Right lobe of liver (tissue), 6 donors: ENCODE measurements around the gene BFSP1. TPM values are rescaled to one million over a fixed set of nuclear protein-coding genes. Genes with fewer than 3 reads are reported as not detected.
A peak's percentile ranks its signal among the peaks of the same experiment; 100 is the strongest.

ENCODE experiments used
- ATAC-seq, 4 donors: fragments of 200-7000 bp; cut with Tn5 transposase; one replicate each; pipeline ENCODE4 v1.9.1; 2020; ENCODE audit warnings: mild to moderate bottlenecking in 4 of 4, moderate library complexity in 4 of 4
- DNase-seq, 3 donors: peaks; one replicate each; pipeline ENCODE4 v3.0.0-alpha.2; 2020
- H3K27ac ChIP-seq, 3 donors: fragments of 200-600 bp; one replicate each; pipeline ENCODE4 v1.8.0; 2022
- H3K27me3 ChIP-seq, 2 donors: fragments of 200-600 bp; one replicate each; pipeline ENCODE4 v1.8.0; 2022
- H3K36me3 ChIP-seq, 4 donors: fragments of 200-600 bp; sonication (generic) in 1 of 4; one replicate each; pipeline versions ENCODE4 v1.5.1 to v1.8.0; 2017 to 2022; ENCODE audit warnings: control low read depth in 1 of 4
- H3K4me1 ChIP-seq, 4 donors: fragments of 200-600 bp; sonication (generic) in 1 of 4; one replicate each; pipeline versions ENCODE4 v1.5.1 to v1.8.0; 2017 to 2022; ENCODE audit warnings: control low read depth in 1 of 4
- H3K4me3 ChIP-seq, 3 donors: fragments of 200-600 bp; one replicate each; pipeline ENCODE4 v1.8.0; 2022
- H3K9me3 ChIP-seq, 4 donors: fragments of 200-600 bp; sonication (generic) in 1 of 4; one replicate each; pipeline versions ENCODE4 v1.5.1 to v1.8.0; 2017 to 2022; ENCODE audit warnings: control low read depth in 1 of 4
- CTCF ChIP-seq, 4 donors: fragments of 200-600 bp in 3 of 4; fragments of 450-650 bp in 1 of 4; IDR thresholded peaks; one replicate each; pipeline versions ENCODE4 v1.5.1 to v1.8.0; 2016 to 2022; ENCODE audit warnings: antibody characterized with exemption in 4 of 4, mild to moderate bottlenecking in 2 of 4
- POLR2A ChIP-seq: fragments of 450-650 bp; IDR thresholded peaks from one replicate; pipeline ENCODE4 v1.6.1; 2017; ENCODE audit warnings: antibody characterized with exemption, mild to moderate bottlenecking
- WGBS: methylation state at CpG from one replicate; pipeline ENCODE4 v1.1.6; 2018; ENCODE audit warnings: low coverage, low lambda C conversion rate; ENCODE audit not compliant: insufficient coverage; ENCODE audit errors: missing lambda C conversion rate; 5-methylcytosine and 5-hydroxymethylcytosine counted together
- intact Hi-C, 2 donors: fragments of 100-400 bp; cut with DNase I; formaldehyde crosslinking; loops; one replicate each; pipeline versions ENCODE4 v1.11.2 to v1.14.1; 2022
- total RNA-seq, 6 experiments: library from RNA; depleted of rRNA in 2 of 6; stranded (reverse); fragments of >200 nt in 2 of 6; fragmentation: NEBNext Ultra II Directional in 3 of 6; extraction: Animal tissue kit (Norgen Biotek cat#: 25700) in 3 of 6; gene quantifications; one replicate each; pipeline versions ENCODE4 v1.1.0 to v1.2.4, GENCODE V29; 2016 to 2023
- donor health status: DM: no; HTN: yes; CAD: no.
- donor health status: DM: no; HTN: no; CAD: no.
- donor health status: DM: no; HTN: no; CAD: no.
- donor health status: DM: no; HTN: yes; CAD: no.
- donor health status: DM: no; HTN: yes; CAD: no.

Gene BFSP1
- total RNA-seq, 6 experiments from 2014 or later, result 0.16 to 0.68 (median 0.25) TPM

- intact Hi-C loops, result no loop called here
- ATAC-seq (no peak), DNase-seq (no peak)
- H3K9me3 ChIP-seq, result no peaks in the 10 kb centered on the region
- no peak for TF ChIP-seq POLR2A
- no peak for TF ChIP-seq CTCF (IDR thresholded peaks at IDR 0.05)
- no peak overlapping the region for H3K27ac ChIP-seq
- H3K4me1 ChIP-seq, result no peaks in the 10 kb centered on the region
- H3K36me3 ChIP-seq, result no peaks in the 10 kb centered on the region
- WGBS, result 65% methylated on average over 4 of the region's 4 CpGs
- H3K4me3 ChIP-seq, result no peak overlapping the region
- H3K27me3 ChIP-seq, result no peaks in the 10 kb centered on the region
Observed at GRCh38 chr20:17565169-17565845, 34.1 kb upstream of the BFSP1 start.

GRCh38 chr20:17562804-17563305 lies 31.7 kb upstream of the BFSP1 start:
- intact Hi-C loops, result no loop called here
- Histone ChIP-seq H3K27ac (no peak overlapping the region), H3K36me3 (no peaks in the 10 kb centered on the region), H3K4me3 (no peak overlapping the region), H3K9me3 (no peaks in the 10 kb centered on the region), H3K4me1 (no peaks in the 10 kb centered on the region), H3K27me3 (no peaks in the 10 kb centered on the region)
- no peak for TF ChIP-seq POLR2A
- ATAC-seq, result no peak
- DNase-seq, result no peak
- WGBS, result 72% methylated on average over 2 of the region's 2 CpGs

- DNase-seq, result no peak
- WGBS, result 64% methylated on average over 5 of the region's 5 CpGs
Observed at GRCh38 chr20:17560344-17561074, 29.3 kb upstream of the BFSP1 start.

GRCh38 chr20:17559338-17559737 lies 28.2 kb upstream of the BFSP1 start:
- peaks cover 0 to 11% (median 2%) of the 10 kb centered on the region in 4 donors for H3K4me1 ChIP-seq
- TF ChIP-seq CTCF (IDR thresholded peaks at IDR 0.05), result no peak
- TF ChIP-seq POLR2A, result no peak
- no peaks in the 10 kb centered on the region for H3K36me3 ChIP-seq
- no peaks in the 10 kb centered on the region for H3K9me3 ChIP-seq
- intact Hi-C loops, result no loop called here
- H3K27ac ChIP-seq, result peak overlapping the region in 1 of 3 donors; percentile 38
- WGBS, result 57% methylated on average over 1 of the region's 6 CpGs
- no peak overlapping the region for H3K4me3 ChIP-seq
- ATAC-seq, result no peak
- H3K27me3 ChIP-seq, result no peaks in the 10 kb centered on the region
- DNase-seq, result no peak

More at GRCh38 chr20:17560344-17561074, 29.3 kb upstream of the BFSP1 start:
- Histone ChIP-seq H3K27me3 (no peaks in the 10 kb centered on the region), H3K9me3 (no peaks in the 10 kb centered on the region), H3K4me3 (no peak overlapping the region), H3K27ac (no peak overlapping the region), H3K36me3 (no peaks in the 10 kb centered on the region), H3K4me1 (peaks cover 0 to 11% (median 2%) of the 10 kb centered on the region in 4 donors)
- no peak for TF ChIP-seq POLR2A
- TF ChIP-seq CTCF (IDR thresholded peaks at IDR 0.05), result no peak
- no peak for ATAC-seq
- intact Hi-C loops, result no loop called here

DNA sequence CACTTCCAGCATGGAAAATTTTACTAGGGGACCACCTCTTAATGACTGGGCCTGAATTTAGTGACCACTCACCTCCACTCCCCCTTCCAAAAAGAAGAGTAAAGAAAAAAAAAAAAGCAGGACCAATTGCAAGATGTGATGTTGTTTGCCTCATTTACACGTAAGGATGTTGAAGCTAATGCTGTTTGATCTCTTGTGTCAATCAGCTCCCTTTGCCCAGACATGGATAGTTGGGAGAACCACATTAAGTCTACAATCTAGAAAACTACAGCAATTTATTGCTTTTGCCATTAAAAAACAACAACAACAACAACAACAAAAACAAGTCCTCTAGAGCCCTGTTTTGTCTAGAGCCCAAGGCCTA lies 27.7 kb upstream of the BFSP1 start:
- Histone ChIP-seq H3K27ac (peak overlapping the region in 2 of 3 donors; percentile 0 to 38), H3K4me1 (peaks cover 0 to 11% (median 2%) of the 10 kb centered on the region in 4 donors), H3K9me3 (no peaks in the 10 kb centered on the region), H3K27me3 (no peaks in the 10 kb centered on the region), H3K36me3 (no peaks in the 10 kb centered on the region), H3K4me3 (no peak overlapping the region)
- intact Hi-C loops, result no loop called here
- TF ChIP-seq CTCF (IDR thresholded peaks at IDR 0.05), result no peak
- no peak for TF ChIP-seq POLR2A
- no peak for ATAC-seq
- DNase-seq, result no peak
- 79% methylated on average over 1 of the region's 1 CpG for WGBS
